ENCODE data around the gene DDA1. TPM values are rescaled to one million over a fixed set of nuclear protein-coding genes. Genes with fewer than 3 reads are reported as not detected.

DDA1 gene
- total RNA-seq, 1 experiment from 2014 or later: 87.9 TPM

DNA sequence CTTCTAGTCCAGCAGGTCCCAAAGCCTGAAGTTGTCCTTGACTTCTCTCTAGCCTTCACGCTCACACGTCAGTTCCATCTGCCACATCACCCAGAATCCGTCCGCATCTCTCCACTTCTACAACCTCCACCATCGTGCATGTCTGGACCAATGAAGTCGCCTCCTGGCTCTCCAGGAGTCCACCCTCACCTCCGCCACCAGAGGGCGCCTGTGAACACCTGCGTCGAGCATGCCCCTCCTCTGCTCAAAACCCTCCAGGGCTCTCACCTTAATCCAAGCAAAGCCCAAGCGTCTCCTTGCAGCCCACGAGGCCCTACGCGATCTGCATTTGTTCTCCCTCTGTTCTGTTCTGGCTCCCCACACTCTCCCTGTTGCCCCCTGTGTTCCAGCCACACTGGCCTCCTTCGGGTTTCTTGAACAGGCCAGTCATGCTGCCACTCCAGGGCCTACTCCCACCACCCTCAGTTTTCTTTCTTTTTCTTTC is 48.5 kb upstream of the DDA1 start:
- ChIA-PET POLR2A (ENCODE audit: unreplicated experiment) (no interaction called here), CTCF (interaction anchor here (0.6 to 0.9 kb wide), 2 partner anchors 12 to 44 kb away, joined by 3 to 4 read pairs; partner anchors contain the start of gene MRPL34)
- H3K27ac ChIP-seq (ENCODE audit: low read length): no peak overlapping the region
- 0 out of 2 replicates have a peak, but pooled peaks cover 5% of the 10 kb centered on the region for H3K9me3 ChIP-seq (ENCODE audit: low read length)
- peak; percentile 100 for ATAC-seq
- H3K36me3 ChIP-seq (ENCODE audit: low read depth, low read length): no peaks in the 10 kb centered on the region
- H2AFZ ChIP-seq (ENCODE audit: low read length): peak overlapping the region; percentile 79
- no peak for TF ChIP-seq EZH2 (IDR thresholded peaks at IDR 0.05; ENCODE audit: low read length, unreplicated experiment)
- TF ChIP-seq, protein P1, sequence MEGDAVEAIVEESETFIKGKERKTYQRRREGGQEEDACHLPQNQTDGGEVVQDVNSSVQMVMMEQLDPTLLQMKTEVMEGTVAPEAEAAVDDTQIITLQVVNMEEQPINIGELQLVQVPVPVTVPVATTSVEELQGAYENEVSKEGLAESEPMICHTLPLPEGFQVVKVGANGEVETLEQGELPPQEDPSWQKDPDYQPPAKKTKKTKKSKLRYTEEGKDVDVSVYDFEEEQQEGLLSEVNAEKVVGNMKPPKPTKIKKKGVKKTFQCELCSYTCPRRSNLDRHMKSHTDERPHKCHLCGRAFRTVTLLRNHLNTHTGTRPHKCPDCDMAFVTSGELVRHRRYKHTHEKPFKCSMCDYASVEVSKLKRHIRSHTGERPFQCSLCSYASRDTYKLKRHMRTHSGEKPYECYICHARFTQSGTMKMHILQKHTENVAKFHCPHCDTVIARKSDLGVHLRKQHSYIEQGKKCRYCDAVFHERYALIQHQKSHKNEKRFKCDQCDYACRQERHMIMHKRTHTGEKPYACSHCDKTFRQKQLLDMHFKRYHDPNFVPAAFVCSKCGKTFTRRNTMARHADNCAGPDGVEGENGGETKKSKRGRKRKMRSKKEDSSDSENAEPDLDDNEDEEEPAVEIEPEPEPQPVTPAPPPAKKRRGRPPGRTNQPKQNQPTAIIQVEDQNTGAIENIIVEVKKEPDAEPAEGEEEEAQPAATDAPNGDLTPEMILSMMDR (conservative IDR thresholded peaks at IDR 0.05; ENCODE audit: low read depth, low read length): peak; percentile 94
- intact Hi-C loops (cut with micrococcal nuclease): loop anchor here (1.0 kb wide), 1 partner anchor 21 kb away; no protein-coding TSS in a partner anchor
- DNase-seq: peak; percentile 89
- no peak overlapping the region for H3K4me2 ChIP-seq (ENCODE audit: low read length)
- H3K9me2 ChIP-seq (replicated peaks; ENCODE audit: low read length): no peaks in the 10 kb centered on the region
- no peak overlapping the region for H3K4me3 ChIP-seq (ENCODE audit: low read length)
- no peak overlapping the region for H3K9ac ChIP-seq (ENCODE audit: low read length)
- no peaks in the 10 kb centered on the region for H3F3A ChIP-seq (ENCODE audit: low read length, unreplicated experiment)
- H3K27me3 ChIP-seq (ENCODE audit: low read length): no peaks in the 10 kb centered on the region
- no peaks in the 10 kb centered on the region for H4K20me1 ChIP-seq (ENCODE audit: low read length)
- H3K79me2 ChIP-seq (ENCODE audit: low read length): no peaks in the 10 kb centered on the region
- BruUV-seq (replicated peaks): no TSS peak
- H3K4me1 ChIP-seq (ENCODE audit: insufficient read depth, low read length): no peaks in the 10 kb centered on the region

DNA sequence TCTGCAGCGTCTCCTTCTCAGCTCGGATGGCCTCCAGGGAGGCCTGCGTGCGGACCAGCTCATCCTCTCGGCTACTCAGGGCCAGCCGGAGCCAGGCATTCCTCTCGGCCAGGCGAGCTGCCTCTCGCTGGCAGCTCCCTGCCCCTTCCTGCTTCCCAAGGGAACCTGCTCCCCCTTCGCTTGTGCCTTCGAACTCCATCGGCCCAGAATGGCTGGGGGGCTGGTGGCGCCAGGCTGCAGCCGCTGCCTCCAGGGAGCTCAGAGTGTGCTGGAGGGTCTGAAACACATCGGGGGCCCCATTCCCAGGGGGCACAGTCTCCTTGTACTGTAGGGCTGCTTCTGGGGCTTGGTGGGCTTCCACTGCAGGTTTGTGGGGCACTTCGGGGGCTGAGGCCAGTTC is 46.8 kb upstream of the DDA1 start:
- H3K36me3 ChIP-seq (ENCODE audit: low read depth, low read length): no peaks in the 10 kb centered on the region

More for the DNA sequence above, 46.8 kb upstream of the DDA1 start:
- Histone ChIP-seq H3K4me2 (ENCODE audit: low read length) (no peak overlapping the region), H3K79me2 (ENCODE audit: low read length) (peaks cover 1% of the 10 kb centered on the region), H4K20me1 (ENCODE audit: low read length) (no peaks in the 10 kb centered on the region), H3K27me3 (ENCODE audit: low read length) (no peaks in the 10 kb centered on the region), H3F3A (ENCODE audit: low read length, unreplicated experiment) (no peaks in the 10 kb centered on the region), H3K4me1 (ENCODE audit: insufficient read depth, low read length) (no peaks in the 10 kb centered on the region), H2AFZ (ENCODE audit: low read length) (no peak overlapping the region), H3K4me3 (ENCODE audit: low read length) (no peak overlapping the region), H3K9me2 (replicated peaks; ENCODE audit: low read length) (no peaks in the 10 kb centered on the region), H3K9me3 (ENCODE audit: low read length) (0 out of 2 replicates have a peak, but pooled peaks cover 5% of the 10 kb centered on the region), H3K9ac (ENCODE audit: low read length) (no peak overlapping the region), H3K27ac (ENCODE audit: low read length) (no peak overlapping the region)
- intact Hi-C loops (cut with micrococcal nuclease): no loop called here
- BruUV-seq (replicated peaks): no TSS peak
- DNase-seq: no peak
- TF ChIP-seq, protein P1 (conservative IDR thresholded peaks at IDR 0.05; ENCODE audit: low read depth, low read length): no peak
- TF ChIP-seq EZH2phosphoT487 (IDR thresholded peaks at IDR 0.05; ENCODE audit: borderline replicate concordance, low read length) (no peak), EZH2 (IDR thresholded peaks at IDR 0.05; ENCODE audit: low read length, unreplicated experiment) (no peak)
- ATAC-seq: no peak
- CTCF ChIA-PET: interaction anchor here (0.9 kb wide), 1 partner anchor 8 kb away, joined by 5 read pairs; no protein-coding TSS in a partner anchor
- POLR2A ChIA-PET (ENCODE audit: unreplicated experiment): no interaction called here
